Activated naive CD4-positive, alpha-beta T cell treated with Interleukin-2 at 50 U/mL for 16 hours (primary cell): Measurements from ENCODE around the gene SURF6.
A peak's percentile ranks its signal among the peaks of the same experiment; 100 is the strongest.
"Not testable (repeated sequence)": the region's sequence is repeated elsewhere in the genome, so short reads cannot be mapped to it uniquely, and the experiment has no call there.

ENCODE experiments used
- DNase-seq: peaks from one replicate; pipeline ENCODE4 v3.0.0-alpha.2; 2020

The SURF6 gene

DNA sequence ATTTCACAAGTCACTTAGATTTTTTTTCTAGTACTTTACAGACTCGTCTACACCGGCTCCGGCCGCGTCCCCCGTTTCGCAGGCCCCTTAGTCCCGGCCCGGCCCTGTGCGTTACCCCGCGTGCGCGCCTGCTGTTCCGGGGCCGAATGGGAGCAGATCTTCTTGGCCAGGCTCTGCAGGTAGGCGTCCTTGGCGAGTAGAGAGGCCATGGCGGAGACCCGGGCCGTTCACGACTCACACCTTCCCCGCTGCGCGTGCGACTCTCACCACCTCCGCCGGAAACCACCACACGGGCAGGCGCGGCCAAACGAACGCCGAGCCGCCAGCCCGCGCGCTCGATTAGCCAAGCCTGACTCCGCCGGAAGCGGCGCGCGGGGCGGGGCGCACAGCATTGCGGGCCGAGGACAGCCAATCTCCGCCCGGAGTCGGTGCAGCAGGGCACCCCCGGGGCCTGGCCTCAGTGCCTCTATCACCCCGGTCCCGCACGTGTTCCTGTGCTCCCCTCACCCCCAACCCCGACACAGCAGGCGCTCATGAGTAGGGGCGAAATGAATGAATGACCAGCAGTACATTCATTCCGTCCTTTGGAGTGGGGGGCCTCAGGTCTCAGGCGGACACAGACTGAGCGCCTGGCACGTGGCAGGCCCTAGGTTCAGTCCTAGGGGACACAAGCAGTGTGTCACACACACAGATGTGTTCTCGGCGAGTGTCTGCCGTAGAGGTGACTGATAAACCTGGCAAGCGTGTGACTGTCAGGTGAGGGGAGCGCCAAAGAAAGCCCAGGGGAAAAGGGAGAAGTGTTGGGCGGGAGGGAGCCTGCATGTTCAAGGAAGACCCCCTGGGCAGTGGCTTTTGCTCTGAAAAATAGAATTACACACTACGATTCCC is at the start of gene SURF6:
Gene SURF6 (minus strand): TSS at position 265 of the 888 bp plus-strand sequence. CDS start 56 bp downstream, at position 209.
- DNase-seq, result peak; percentile 95

DNA sequence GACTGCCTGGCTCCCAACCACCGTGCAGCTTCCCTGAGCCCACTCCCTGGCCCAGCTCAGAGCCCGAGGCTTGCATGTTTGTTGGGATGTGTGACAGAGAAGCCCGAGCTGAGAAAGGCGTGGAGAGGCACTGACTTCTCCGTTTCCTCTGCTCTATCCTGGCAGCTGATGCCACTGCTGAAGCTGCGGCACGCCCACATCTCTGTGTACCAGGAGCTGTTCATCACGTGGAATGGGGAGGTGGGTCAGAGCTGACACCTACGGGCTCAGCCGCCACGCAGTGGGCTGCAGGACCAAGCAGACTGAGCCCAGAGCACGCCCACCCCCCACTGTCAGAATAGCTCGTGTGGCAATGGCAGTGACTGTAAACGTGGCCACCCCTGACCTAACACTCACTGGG is 49.5 kb upstream of the SURF6 start:
- no peak for DNase-seq

DNA sequence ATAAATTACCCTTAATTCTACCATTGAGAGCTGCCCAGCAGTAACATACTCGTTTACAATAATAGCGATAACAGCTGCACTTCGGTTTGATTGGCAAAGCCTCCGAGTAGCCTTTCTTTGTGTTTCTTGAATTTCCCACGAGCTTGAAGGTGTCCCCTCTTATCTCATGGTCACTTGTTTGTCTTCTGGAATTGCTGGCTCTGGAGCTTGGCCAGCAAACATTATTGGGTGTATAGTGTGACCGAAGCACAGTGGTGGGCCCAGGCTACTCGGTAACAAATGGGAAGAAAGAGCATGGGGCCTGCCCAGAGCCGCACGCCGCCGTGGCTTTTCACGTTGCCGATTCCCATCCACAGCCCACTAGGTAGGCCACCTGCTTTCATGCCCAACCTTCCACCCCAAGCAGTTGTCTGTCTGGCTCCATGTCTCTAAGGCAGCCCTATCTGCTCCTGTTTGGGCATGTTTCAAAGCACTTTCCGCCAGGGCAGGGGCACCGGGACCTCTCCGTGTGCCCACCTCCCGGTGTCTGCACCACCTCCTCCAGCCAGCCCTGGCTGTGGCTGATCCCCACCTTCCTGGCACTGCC is 48.8 kb upstream of the SURF6 start:
- no peak for DNase-seq

DNA sequence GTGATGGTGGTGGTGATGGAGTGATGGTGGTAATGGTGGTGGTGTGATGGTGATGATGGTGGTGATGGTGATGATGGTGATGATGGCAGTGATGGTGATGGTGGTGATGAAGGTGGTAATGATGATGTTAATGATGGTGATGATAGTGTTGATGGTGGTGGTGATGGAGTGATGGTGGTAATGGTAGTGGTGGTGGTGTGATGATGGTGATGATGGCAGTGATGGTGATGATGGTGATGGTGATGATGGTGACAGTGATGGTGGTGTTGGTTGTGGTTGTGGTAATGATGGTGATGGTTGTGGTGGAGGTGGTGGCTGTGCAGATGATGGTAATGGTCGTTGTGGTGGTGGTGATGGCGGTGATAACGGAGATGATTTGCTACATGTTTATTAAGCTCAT is 47.5 kb upstream of the SURF6 start:
- DNase-seq, result no peak

DNA sequence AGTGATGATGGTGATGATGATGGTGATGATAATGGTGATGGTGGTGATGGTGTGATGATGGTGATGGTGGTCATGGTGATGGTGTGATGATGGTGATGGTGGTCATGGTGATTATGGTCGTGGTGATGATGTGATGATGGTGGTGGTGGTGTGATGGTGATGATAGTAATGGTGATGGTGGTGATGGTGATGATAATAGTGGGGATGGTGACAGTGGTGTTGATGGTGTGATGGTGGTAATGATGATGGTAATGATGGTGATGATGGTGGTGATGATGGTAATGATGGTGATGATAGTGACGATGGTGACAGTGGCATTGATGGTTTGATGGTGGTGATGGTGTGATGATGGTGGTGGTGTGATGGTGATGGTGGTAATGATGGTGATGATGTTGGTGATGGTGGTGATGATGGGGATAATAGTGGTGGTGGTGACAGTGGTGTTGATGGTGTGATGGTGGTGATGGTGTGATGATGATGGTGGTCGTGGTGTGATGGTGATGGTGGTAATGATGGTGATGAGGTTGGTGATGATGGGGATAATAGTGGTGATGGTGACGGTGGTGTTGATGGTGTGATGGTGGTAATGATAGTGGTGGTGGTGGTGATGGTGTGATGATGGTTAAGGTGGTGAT is 46.6 kb upstream of the SURF6 start:
- DNase-seq, result no peak

DNA sequence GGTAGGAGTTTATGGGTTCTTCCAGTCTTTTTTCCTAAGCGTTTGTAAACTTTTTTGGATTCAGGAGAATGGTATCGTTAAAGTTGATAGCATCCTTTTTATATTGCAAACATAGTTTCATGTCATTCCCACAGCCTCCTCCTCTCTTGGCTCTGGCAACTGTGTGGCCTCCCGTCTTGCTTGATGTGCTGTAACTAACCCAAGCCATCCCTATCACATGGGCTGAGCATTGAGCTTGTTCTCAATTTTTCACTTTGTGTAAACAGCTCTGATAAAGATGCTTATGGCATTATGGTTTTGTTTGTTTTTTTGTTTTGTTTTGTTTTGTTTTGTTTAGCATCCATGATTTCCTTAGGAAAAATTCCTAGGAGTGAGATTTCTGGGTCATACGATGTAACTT is 44.7 kb upstream of the SURF6 start:
- no peak for DNase-seq

DNA sequence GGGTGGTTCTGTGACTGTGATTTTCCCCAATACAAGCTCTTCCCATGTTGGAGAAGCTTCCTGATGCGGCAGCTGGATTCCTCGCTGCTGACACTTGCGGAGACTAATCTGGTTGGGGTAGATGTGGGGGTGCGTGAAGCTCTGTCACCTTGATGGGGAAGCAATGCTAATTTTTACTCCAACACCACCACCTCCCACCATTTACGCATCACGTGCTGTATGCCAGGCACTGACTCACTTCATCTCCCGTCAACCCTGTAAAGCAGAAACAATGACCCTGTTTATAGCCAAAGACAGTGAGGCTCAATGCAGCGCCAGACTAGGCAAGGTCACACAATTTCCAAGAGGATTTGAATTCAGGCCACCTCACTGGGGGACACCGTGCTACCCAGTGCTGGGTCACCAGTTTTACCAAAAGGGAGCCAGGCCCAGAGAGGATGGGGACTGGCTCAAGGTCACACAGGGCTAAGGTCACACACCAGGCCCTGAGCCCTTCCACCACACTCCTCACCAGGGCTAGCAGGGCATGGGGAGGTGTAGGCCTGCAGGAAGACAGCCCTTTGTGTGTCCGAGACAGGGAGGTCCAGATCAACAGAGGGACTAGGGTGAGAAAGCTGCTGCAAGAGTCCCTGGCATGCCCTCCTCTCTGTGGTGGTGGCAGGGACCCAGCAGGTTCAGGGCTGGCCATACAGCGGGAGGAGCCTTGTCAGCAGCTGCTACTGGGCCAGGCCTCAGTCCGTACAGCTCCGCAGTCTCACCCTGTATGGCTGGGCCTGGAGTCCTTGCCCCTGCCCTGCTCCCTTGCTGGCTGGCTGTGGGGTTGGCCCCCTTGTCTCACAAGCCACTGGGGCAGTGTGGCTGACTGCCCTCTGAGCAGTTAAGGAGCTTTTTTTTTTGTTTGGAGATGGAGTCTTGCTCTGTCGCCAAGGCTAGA is 43.4 kb upstream of the SURF6 start:
- no peak for DNase-seq

DNA sequence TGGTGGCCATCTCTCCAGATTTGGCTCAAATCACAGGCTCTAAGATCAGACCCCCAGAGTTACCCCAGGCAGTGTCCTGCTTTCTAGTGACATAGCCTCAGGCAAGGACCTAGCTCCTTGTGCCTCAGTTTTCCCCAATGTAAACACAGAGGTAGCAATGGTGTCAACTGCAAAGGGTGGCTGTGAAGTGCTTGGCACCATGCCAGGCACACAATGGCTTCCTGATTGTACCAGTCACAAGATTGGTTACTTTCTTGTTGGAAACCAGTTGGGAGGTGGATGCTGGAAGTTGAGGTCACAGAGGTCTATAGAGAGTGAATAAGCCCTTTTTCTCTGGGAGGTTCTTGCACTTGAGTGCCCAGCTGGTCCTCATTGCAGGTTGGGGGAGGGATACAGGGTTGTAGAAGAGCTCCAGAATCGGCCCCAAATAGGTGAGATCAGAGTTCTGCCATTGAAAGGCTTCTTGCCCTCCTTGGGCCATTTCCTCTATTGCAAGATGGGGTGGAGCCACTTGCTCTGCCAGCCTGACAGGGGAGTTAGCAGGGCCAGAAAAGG is 42.5 kb upstream of the SURF6 start:
- DNase-seq, result no peak

DNA sequence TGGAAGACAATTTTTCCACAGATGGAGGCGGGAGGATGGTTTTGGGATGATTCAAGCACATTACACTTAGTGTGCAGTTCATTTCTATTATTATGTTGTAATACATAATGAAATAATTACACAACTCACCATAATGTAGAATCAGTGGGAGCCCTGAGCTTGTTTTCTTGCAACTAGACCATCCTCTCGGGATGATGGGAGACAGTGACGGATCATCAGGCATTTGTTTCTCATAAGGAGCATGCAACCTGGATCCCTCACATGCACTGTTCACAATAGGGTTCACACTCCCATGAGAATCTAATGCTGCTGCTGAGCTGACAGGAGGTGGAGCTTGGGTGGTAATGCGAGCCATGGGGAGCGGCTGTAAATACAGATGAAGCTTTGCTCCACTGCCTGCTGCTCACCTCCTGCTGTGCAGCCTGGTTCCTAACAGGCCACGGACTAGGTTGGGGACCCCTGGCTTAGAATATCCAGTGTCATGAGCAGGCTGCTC is 41.8 kb upstream of the SURF6 start:
- DNase-seq, result no peak

DNA sequence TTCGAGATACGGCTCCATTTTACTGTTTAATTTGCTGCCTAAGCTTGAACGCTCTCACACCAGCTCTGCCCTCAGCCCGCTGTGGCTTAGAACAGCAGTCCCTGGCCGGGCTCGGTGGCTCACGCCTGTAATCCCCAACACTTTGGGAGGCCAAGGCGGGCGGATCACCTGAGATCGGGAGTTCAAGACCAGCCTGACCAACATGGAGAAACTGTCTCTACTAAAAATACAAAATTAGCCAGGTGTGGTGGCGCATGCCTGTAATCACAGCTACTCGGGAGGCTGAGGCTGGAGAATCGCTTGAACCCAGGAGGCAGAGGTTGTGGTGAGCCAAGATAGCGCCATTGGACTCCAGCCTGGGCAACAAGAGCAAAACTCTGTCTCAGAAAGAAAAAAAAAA is 41.3 kb upstream of the SURF6 start:
- not testable (repeated sequence) for DNase-seq

DNA sequence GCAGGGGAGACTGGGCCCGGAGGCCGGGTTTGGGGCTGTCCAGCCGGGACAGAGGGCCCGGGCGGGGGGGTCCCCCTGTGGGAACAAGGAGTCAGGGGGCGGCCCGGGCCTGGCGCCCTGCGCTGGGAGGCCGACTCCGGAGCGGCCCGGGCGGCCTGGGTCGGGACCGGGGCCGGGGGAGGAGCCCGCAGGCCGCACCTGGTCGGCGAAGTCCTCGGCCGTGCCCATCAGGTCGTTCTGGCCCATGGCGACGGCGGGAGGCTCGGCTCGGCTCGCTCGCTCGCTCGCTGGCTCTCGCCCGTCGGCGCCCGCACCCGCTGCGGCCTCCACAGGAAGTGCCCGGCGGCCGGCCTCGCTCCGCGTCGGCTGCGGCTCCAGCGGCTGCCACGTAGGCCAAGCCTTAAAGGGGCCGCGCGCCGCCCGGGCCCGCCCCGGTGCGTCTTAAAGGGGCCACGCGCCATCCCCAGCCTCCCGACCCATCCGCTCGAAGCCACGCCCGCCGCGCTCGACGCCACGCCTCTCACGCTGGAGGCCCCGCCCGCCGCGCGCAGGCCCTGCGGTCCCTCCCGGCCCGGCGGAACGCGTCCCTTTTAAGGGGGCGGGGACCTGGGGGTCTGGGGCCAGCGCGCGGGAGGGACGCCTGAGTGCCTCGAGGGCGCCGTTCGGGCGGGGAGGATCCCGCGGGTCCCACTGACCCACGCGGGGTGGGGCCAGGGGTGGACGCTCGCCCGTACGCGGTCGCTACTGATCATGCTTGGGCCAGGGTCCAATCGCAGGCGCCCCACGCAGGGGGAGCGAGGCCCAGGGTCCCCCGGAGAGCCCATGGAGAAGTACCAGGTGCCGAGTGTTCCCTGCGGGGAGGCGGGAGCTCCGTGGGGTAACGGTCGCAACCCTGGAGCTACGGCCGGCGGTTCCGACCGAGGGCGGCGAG is 40.0 kb upstream of the SURF6 start, which contains the start of the genes STKLD1 and SURF4:
Gene STKLD1 (plus strand): TSS at position 643 of the 931 bp plus-strand sequence. CDS start 108 bp downstream, at position 751.
Gene SURF4 (minus strand): TSS at position 337 of the 931 bp plus-strand sequence. CDS start 91 bp downstream, at position 246.
- peak; percentile 96 for DNase-seq

DNA sequence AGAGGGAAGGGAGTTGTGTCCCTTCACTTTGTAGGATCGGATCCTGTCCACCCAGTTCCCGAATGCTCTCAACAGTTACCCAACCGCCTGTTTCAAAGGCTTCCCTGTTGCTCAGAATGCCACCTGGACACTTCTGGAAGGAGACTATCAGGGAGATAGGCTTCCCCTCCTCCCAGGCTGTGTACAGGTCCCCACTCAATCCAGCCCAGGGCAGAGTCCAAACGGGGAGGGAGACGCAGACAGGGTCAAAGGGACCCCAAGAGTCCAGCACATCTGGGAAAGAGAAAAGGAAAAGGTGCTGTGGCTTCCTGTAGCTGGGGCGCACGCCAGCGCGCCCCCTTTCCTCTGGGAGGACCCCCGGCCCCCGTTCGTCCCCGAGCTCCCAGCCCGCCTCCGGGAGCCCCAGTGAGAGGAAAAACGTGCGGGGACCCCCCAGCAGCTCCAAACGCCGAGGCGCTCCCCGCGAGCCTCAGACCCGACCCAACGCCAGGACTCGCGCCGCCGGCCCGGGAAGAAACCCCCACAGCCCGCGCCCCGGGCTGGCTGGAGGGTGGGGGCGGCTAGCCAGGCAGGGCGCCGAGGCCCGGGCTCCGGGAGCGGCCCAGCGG is 39.2 kb upstream of the SURF6 start:
- peak; percentile 22 for DNase-seq

DNA sequence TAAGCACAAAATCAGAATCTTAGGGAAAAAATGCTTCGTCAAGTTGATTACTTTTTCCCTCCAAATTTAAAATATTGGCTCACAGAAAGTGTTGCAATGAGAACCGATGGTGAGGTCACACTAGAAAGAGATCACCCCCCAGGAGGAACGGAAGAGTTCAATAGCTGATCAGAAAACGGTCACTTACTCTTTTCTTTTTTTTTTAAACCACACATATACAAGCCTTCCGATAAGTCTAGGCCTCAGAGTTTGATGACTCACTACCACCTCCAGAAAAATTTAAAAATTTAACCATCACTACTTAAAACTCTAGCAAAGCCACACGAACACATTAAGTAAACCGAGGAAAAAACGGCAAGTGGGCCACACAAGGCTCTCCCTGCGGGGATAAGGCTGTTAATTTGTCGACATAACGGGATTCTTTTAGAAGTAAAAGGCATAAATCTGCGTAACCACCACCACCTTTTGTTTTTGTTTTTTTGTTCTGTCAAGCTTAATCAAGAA is 38.7 kb upstream of the SURF6 start:
- DNase-seq, result no peak

DNA sequence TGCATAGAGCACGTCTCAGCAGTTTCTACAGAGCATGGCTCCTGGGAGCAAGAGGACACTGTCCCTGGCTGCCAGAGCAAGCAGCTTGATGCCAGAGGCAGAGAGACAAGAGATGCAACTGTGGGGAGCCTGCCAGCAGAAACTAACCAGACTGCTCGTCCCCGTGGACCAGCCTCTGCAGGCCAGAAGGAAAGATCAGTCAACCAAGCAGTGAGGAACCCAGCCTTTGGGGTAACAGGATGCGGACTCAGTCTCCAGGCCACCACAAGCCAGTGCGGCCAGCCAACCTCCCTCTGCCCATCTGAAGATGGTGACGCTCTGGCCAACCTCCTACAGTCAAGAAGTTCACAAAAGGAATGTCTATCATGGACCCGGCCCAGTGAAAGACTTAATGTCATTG is 36.2 kb upstream of the SURF6 start:
- DNase-seq, result no peak

DNA sequence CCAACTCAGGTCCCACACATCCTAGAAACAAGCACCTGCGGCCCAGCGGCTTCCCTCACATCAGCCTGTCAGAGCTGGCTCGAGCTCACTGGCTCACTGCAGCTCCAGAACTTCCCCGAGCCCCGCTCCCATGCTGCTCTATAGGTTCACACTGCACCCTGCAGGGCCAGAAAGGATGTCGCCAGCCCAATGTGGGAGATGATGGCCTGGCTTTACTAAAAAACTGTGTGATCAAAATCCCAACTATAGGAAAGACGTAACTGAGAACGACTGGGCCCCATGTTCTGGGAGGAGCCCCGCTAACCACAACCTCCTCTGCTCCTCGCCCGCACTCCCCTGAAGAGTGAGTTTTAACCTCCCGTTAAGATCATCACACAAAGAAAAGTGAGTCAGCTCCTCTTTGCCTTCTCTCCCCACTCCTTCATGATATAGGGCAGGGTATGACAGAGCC is 35.3 kb upstream of the SURF6 start:
- peak; percentile 84 for DNase-seq

DNA sequence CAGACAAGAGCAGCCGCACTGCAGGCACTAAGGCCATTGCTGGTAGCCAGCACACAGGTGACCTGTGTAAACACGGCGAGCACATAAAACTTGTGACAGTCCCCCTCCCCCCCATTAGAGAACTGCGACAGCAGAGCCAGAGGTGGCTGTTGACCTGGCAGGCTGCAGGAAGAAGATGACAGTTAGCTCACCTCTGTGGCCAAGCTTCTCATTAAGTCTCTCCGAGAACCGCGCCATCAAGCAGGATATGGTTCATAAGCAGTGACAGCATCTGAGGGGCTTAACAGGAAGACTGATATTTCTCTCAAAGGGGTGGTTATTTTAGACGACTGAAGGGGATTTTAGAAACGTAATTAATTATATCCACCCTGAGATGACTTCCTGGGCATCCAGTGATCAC is 34.7 kb upstream of the SURF6 start:
- peak; percentile 42 for DNase-seq

DNA sequence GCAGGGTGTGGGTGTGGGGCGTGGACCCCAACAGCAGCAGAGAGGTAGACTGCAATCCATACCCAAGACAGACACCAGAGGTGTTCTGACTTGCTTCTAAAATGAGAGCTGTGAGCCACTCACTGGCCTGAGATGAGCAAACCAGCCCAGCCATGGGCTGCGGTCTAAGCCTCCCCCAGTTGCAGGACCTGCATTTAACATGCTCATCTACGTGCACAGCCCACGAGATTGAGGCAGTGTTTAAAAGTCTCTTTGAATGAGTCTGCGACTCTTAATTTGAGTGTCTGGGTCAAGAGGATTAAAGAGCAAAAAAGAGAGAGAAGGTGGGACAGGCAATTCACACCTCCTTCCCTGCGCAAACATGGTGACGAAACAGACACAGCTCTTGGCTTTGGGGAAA is 33.9 kb upstream of the SURF6 start:
- DNase-seq, result peak; percentile 54

DNA sequence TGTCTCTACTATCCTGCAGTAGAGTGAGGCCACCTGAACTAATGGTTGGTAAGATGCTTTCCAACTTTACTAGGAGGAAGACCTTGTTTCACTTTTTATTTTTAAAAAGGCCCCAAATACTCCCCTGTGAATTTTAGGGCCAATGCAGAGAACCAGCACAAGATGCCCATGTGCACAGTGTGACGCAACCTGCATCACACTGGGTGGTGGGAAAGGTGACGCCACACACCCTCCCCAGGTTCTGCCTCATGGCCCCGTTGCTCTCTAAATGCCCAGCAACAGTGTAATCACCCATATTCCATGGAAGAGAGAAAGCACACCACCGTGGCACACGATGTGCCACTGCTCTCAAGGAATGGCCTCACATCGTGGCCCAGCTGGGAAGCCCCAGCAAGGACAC is 33.4 kb upstream of the SURF6 start:
- no peak for DNase-seq

DNA sequence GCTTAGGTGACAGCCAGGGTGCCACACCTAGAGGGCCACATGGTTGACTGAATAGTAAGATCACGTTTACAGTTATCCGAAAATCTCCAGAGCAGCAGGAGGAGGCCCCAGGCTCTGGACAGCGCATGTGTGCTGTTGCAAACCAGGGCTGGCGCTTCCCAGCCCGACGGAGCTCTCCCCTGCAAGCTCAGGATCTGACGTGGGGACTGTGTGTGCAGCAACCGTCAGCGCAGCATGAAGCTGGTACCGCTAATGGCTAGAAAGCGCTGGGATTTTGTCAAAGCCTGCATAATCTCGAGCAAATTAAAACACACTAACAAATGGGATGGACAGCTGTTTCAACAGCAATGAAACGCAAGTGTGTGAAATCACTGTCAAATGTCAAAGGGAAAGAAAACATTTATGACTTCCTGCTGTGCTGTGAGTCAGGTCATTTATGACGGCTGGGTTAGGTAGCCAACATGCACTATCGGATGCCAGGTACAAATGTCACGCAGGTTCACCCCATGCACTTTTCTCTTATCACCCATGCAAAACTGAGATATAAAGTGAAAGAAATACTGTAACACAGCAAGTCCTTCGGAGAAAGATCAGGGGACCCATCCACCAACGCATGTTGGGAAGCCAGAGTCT is 32.4 kb upstream of the SURF6 start:
- no peak for DNase-seq

DNA sequence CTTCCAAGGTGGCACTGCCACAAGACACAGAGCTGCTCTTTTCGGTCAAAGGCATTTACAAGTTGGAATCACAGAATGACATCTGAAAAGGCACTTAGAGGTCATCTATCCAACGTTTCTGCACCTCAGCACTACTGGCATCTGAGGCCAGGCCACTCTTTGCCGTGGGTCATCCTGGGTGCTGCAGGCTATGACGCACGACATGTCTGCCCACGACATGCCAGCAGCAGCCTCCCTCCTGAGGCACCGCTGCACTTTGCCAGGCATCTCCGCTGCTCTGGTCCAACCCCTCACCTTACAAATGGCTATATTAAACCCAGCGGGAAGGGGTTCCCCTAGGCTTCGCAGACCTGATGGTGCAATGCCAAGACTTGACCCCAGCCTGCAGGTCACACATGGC is 31.8 kb upstream of the SURF6 start:
- no peak for DNase-seq
